NCI-H524 treated with DMSO at 0.1 percent for 48 hours (cell line): ENCODE results near the gene HHATL.

Experiments
- DNase-seq: peaks from one replicate; lab custom pipeline; 2025; lab: John Stamatoyannopoulos, UW

Gene HHATL

DNA sequence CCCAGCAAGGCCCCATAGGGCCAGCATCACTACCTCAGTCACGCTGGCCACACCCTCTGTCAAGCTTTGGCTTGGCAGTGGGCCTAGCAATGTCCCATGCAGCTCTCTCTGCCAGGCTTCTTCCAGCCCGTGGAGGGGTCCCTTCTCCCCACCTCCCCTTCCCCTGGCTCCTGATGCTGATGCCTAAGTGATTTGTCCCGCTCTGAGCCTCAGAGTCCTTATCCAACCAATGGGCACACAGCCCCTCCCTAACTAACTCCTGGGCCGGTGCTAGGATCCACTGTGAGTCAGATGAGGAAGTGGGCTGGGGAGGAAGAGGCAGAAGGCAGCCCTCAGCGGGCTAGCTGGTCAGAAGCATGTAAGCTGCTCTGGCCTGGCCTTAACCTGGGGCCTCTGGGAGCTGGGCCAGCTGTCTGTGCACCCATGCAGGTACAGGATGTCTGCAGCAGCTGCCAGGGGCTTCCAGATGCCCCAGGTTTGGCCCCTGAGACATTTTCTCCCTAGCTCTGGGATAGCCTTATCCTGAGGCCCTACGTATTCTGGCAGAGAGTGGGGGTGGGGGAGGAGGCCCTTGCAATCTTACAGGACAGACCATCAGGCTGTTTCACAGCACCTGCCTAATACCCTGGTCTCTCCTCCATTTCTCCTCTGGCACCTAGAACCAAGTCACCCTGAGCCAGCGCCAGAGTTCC lies 49.8 kb downstream of the HHATL start:
- DNase-seq = no peak

DNA sequence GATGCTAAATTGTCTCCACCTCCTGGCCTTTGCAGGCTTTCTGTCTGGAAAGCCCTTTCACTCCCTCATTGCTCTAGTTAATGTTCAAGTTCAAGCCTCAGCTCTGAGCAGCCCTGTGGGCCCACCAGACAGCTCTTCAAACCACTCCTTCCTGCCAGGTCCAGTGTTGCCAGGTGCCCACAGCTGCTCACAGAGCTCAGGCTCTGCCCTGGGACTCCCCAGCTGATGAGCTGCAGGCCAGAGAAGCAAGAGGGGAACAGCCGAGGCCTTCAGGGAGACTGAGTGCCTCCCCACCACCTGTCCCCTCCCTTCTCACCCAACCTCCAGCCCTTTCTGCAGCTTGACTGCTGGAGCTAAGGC lies 50.4 kb downstream of the HHATL start:
- DNase-seq = no peak

DNA sequence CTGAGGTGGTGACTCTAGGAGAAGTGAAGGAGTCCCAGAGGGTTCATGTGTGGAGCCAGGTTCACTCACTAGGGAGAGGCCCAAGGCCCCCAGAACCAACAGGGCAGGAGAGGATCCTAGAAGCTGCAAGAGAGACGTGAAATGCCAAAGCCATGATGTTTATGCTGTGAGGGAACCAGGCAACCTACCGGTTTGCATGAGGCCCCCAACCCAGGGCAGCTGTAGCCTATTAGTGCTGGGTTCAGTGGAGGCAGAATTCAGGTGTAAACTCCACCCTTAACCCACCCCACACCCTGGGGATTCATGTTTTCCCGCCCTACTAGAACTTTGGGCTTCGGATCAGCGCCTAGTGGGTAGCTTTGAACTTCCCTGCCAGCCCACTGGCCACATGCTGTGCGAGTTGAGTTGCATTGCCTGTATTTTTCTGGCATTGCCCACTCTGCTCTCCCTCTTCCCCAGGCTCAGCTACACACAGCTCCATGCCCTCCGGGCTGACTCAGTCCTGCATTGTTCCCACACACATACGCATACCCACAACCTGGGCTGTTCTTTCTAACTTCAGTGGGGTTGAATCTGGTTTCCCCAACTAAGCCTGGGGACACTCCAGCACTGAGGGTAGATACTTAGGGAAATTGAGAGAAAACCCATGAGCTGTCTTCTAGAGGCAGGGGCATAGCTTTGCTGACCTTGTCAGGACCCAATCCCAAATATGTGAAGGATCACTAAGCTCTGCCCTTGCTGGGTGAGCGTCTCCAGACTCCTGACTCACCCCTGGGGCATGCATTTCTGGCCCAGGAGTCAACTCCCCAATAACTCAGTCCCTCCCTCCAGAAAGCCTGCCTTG lies 51.1 kb downstream of the HHATL start:
- DNase-seq = no peak

DNA sequence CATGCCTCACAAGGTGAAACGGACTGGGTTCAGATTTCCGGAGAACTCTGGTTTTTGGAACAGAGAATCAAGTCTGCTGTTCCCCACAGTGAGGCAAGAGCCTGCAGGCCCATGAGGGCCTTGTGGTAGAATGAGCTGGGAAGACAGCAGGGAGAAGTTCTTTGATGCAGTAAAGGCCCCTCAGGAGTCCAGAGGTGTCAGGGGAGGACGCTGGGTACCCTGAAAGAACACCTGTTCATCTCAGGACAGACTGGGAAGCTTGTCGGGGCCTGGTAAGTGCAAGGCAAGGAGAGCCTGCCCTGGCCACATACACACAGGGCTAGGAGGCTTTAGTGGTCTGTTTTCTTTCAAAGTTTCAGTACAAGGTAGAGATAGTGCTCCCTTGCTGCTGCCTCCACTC lies 52.8 kb downstream of the HHATL start:
- no peak for DNase-seq

DNA sequence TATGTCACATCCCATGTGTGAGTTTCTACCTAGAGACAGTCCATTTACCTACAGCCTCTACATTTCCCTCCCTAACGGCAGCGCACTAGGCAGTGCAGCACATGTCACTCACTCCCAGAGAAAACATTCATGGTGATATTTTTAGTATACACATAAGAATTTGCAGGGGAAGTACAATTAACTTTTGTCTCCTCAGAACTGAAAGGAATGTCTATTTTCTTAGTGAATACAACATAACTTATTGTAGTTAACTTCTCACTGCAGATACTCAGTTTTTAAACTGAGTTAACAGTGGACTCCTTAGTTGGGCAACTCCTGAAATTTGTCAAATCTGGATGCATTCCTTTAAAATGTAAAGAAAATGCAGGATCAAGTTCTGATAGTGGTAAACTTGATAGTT lies 53.6 kb downstream of the HHATL start:
- no peak for DNase-seq

DNA sequence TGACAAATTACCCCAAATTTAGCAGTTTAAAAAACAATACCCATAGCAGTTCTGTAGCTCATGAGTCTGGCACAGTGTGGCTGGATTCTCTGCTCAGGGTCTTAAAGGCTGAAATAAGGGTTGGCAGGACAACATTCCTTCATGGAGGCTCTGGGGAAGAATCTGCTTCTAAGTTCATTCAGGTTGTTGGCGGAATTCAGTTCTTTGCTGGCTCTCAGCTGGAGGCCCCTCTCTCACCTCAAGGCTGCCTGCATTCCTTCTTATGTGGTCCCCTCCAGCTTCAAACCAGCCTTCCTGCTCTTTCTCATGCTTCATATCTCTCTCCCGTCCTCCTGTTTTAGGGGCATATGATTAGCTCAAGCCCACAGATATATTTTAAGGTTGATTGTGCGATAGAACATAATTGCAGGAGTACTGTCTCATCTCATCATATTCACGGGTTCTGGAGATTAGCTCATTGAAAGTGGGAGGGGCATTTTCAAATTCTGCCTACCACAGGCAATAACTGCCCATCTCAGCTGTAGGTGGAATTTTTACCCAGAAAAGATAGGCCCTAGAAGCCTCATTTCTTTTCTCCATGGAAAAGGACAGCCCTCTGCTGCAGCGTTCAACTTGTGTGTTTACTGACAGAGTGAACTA lies 54.7 kb downstream of the HHATL start:
- no peak for DNase-seq
